Stimulated activated CD8-positive, alpha-beta memory T cell treated with anti-CD3 and anti-CD28 coated beads, Interleukin-2, amount 100 ng/mL, for 48 hours (primary cell): ENCODE measurements around the gene NFIB.

Experiments used
- DNase-seq, 2 donors: peaks; one replicate each; pipeline ENCODE4 v3.0.0-alpha.2; 2020; ENCODE audit warnings: low read depth in 2 of 2

NFIB gene

DNA sequence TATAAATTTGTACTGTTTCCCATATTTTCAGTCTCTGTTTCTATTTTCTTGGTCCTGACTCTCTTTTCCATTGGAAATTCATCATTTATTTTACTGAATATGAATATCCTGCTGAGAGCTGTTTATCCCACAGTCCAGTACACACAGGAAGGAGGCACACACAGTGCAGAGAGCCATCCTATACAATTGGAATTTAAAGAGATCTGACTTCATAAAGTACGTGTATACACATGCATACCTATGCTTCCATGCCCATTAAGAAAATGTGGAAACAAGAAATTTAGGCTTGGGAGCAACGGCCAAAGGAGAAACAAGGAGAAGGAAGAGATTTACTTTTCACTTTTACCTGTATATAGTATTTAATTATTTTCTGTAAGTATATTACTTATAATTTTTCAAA, 99.2 kb downstream of the NFIB start:
- no peak for DNase-seq

DNA sequence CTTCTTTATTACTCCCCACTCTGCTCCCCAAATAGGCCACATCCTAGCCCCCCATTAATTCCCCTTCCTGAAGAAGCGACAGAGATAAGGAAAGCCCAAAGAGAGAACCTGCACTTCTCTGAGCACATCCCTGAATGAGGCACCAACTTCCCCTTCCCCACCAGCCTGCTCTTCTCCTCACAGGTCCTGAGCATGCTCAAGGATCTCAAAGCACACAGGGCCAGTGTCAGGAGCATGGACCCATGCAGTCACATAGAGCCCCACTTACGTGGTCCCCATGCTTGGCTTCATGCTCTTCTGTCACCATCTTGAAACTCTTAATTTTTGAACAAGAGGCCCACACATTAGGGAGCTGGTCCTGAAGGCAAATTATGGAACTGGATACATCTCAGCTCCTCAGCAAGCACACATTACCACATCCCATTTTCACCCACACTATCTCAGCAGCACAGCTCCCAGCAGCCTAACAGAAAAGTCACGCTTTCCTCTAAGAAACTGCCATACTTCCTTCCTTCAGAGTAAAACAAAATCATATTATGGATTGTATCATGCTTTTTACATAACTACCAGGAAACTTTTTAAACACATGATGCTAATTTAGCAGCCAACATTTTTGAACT, 99.8 kb downstream of the NFIB start:
- DNase-seq, result no peak

DNA sequence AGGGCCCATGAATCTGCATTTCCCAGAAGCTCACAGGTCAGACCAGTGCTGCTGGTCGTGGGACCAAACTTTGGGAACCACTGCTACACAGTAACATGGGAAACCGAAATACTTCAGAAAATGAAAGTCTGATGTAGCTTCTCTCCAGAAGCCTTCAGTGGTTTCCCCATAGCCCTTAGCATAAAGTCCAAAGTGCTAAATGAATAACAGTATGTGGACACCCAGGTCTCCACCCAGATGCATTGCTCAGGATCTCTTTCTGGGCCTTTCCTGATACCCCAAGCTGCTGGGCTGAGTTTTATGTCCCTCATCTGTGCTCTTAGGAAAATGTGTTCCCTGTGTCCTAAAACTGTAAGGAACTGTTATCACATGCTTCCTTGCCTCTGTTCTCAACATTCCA, 100.4 kb downstream of the NFIB start:
- DNase-seq, result no peak

DNA sequence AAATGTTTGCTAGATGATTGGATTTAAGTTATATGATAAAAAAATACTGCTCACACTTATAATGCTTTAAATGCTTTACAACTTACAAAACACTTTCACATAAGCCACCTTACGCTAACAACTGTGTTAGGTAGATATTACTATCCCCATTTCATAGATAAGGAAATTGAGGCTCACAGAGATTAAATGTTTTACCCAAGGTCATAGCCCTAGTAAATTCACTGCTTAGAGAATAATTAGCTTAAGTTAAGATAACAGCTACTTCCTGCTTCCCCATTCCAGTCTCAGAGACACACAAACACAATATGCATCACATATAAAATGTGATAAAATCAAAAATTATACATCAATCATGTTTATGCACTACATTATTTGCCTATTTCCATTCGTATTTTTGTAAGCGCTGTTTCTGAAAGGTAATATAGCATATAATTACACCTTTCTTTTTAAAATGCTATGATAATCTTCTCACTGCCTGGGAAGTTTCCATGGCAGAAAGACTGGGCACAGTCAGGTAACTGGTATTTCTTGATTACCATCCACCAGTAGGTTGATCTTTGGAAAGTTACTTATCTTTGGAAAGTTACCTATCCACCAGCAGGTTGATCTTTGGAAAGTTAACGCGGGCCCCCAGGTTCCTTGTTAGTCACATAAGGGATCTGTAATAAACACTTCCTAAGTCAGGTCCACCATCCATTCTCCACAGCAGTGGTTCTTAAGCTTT, 101.1 kb downstream of the NFIB start:
- no peak for DNase-seq

DNA sequence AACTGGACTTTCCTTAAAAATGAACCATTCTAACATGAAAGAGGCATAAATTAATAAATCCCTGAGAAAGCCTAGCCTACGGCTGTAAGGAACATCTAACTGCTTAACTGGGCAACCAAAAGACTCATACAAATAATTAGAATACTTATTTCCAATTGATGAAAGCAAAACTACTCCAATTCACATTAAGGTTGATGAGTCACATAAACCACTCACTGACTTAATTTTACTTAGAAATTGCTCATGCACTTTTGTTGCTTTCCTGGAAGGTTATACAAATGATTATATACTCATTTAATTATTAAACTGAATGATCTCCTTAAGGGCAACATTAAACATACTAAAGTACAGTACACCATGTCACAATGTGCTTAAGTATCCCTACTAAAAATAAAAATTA, 101.9 kb downstream of the NFIB start:
- no peak for DNase-seq

DNA sequence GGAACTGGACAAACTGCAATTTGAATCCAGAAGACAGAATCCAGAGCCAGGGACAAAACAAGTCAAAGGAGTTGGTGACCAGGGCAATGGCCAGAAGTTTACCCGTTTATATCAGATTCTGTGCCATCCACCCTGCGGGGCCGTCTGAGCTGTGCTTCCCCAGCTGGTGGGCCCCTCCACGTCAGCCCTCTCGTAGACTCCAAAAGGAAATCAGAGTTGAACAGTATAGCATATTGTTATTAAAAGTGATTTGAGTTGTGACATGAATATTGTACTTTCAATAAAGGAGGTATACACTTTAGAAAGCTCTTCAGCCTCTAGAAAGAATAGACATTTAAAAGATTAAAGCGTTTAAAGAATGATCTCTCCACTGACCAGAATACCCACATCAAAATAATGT, 102.4 kb downstream of the NFIB start:
- DNase-seq, result no peak

DNA sequence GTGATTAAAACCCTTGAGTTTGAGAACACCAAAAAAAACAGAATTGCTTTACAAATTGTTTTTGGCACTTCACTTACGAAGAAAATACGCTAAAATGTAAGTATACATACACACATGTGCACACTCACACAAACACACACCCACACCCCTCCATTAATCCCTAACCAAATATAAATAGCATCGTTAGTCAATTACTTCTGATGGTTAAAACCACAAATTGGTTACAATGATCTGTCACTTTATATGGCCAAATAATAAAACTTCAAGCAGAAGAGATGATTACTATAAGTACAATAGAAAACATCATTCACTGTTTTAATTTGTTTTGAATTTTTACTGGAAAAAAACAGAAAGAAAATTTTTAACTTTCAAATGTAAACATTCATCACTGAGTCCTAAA, 103.5 kb downstream of the NFIB start:
- no peak for DNase-seq

DNA sequence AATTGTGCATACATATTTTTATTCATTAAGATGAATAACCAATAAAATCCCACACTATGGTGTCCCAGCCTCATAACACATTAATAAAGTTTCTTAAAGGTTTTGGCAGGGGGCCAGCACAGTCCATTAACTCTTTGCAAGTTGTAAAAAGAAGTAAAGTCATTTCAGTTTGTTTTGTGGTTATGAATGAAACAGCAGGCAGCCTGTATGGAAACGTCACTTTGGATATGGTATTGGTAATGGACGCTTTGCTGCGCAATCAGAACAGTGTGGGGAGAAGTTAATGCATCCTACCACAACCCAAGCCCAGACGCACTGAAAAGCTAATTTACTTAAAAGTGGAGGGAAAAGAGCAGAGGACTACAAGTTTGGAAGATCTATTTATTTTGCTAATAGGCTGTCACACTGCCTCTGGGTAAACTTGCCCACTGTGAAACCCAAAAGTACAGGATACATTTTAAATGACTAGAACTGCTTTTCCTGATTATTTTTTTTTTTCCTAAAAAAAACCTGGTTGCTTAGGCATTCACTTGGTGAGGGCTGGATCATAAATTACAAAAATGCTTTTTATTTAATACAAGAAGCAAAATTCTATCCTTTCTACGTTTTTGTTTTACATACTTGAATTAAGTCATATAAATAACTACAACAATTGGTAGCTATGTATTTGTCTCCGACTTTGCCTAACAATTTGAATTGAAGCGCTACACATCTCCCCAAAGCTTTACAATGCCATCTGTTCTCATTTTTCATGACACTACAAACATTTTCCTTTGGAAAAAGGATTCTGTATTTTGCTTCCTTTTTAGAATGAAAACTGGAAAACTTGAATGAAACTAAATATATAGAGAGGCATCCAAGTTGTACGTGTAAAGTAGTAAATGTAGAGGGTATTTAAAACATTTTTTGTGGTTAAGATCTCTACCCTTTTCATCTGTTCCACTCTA, 104.3 kb downstream of the NFIB start:
- DNase-seq, result no peak

DNA sequence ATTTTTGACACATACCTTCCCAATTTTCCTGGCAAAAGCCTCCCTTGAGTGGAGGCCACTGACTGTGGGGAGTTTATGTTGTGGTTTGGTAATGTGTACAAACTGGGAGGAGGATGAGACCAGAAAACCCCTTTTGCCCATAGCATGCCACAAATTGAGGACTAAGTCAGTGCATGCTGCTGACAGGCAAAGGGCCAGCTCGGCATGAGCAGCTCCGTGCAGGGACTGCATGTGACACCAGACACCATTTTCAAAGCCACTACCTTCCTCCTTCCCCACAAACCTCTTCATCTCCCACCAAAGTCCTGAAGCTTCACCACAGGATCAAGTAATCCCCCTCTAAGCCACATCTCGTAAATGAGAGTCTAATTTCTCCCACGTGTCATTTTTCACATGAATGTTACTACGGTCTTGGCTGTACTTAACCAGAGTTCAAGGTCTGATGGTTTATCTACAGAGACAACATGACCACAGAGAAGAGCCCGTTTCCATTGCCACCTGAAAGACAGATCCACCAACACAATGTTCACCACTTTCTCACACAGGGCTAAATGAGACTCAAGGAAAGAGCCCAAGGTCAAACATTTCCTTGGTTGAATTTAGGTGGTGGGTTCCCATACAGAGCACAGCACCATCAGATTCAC, 106.5 kb downstream of the NFIB start:
- DNase-seq, result no peak

DNA sequence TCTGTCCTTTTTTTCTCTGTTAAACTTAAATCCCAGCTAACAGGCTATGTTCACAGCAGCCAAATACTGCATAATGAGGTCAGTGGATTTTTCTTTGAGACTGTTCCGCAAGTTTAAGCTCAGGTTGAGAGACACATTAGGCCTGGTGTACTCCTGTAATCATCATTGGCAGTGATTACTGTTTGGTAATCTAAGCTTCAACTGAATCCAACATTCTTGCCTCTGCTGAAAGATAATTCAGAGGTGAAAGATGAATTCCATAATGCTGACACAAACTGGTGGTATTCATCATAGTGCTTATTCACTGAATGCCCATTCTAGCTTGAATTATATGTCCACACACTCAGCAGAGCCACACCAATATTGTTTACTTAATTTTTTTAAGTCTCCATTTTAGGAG, 108.5 kb downstream of the NFIB start:
- DNase-seq, result no peak

DNA sequence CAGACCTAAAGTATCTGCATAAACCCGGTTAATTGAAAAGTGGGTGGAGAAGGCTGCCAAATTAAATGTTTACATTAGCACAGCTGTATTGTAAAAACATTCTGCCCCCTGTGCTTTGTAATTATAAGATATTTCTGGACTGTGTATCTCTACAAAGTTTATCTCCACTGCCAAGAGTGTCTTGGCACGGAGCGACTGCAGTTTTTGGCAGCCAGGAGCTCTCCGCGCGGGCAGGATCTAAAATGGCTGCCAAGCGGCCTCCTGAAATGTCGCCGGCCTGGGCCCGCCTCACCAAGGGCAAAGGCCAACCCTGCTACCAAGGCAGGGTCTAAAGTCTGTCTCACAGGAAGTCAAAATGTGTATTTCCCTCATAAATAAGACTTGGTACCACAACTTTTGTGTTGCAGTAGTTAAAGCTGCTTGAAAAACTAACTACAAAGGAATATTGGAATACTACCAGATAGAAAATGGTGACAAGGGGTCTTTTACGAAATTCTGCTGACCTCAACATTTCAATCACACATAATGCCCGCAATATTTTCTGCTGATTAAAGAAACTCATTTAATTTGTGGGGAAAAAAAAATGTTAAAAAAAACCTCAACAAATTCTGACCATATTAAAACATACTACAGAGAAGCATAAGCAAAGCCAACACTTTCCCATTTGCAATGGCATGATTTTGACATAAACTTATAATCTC, 110.4 kb downstream of the NFIB start:
- no peak for DNase-seq

DNA sequence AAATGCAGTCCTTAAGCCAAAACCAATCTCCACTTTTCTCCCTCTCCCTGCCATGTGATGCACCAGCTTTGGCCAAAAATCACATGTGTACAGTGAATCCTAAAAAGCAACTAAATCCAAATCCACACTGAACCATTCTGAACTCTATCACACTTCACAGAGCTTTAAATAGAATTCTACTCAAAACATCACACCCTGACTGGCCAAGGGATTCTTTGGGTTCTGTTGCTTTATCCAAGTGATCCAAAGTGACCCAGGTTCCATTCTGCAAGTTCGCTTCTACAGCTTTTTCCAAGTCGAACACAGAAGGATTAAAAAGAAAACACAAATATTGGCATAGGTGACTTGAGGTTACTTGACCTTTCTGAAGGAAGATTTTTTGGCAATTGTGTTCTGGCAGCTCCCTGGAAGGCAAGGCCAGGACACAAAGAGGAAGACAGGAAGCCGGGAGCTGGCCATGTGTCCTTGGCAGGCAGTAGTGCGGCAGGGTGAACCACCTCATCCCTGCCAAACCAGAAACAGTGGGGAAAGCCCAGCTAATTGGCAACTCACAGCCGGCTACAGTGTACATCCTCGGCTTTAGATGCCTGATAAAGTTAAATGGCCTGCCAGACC, 115.0 kb downstream of the NFIB start:
- no peak for DNase-seq

DNA sequence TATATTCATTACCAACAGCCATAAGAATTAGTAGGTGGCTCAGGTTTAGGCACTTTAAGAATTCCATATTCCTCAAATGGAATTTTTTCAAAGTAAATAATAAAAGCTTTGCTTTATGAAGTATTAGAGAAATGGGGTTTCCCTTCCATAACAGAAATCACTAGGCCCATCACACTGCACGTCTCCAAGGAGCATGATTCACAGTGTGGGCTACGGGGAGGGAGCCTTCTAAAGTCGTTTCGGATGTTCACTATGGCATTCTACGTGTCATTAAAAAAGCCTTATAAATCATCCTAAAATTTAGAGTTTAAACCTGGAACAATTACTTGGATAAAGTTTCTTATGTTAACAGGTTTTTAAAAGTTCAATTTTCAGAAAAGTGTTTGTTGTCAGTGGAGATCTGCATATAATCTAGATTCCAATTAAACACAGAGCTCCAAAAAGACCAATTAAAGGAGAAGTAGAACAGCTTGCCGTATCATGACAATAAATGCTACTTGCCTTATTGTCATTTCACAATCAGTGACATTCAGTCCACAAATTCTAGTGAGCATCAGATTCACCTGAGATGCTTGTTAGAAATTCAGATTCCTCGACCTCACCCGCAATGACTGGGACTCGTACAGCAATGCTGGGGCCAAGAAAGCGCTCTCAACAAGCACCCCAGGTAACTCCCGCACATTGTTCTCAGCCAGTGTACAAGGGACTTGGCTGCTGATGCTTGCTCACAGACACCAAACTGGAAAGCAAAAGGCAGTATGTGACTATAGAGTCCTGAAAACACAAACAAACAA, 115.7 kb downstream of the NFIB start:
- no peak for DNase-seq

DNA sequence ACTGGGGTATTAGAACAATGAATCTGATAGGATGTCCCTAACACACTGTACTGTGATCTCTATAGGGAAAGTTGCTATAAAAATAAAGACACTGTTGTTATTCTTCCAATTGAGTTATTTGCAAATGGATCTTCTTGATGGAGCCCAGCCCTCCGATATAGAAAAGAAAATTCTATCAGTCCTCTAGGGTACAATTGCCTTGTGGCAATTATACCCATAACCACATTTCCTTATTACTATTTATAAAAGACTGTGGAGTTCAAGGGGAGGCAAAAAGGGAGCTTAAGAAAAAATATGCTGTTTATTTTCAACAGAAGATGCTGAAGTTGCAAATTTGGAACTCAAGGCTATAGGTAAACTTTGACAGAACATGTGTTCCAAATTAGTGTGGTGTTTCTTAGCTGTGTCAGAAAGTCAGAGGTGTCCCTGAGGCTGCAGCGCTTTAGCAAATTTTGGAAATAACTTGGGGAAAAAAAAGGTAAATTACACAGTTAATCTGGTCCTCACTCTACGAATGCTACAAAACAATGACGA, 116.5 kb downstream of the NFIB start:
- DNase-seq, result no peak

DNA sequence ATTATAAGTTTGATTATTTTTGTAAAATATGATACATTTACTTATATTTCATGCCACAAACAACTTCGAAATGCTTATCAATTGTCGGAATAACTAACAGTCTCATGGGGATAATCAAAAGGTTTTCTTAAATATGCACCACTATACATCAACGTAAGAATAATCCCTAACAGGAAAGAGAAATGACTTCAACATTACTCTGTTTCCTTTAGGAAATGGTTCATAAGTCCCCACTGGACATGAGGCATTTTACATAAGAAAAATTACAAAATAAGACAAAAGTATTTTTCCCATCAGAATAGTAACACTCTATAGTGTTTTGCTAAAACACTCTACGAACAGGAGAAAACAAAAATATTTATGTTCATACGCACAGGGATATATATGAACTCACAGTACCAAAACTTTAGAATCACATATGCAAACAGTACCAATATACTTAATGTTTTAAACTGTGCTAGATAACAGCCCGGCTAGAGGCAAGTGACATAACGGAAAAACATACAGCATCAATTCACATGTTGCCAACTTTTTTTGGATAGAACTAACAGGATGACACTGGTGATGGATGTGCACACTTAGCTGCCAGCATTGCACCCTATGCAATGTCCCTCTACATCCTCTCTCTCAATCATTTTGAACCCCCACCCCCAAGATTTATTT, 120.5 kb downstream of the NFIB start:
- no peak for DNase-seq

DNA sequence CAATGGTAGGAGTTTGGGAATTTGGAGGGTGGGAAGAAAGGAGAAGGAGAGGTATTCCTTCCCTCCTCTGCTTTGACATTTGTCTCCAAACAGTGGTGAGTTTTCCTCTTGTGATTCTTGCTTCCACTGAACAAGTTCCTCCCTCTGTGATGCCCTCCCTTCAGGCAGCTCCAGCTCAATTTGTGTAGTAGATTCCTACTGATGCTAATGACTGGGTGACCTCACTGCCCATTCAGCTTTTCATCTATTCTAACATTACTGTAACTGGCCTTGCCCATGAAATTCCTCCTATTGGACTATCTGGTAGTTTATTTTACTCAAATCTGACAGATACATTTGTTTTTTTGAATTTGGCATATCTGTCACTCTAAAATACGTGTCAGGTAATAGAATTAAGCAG, 121.4 kb downstream of the NFIB start:
- no peak for DNase-seq

DNA sequence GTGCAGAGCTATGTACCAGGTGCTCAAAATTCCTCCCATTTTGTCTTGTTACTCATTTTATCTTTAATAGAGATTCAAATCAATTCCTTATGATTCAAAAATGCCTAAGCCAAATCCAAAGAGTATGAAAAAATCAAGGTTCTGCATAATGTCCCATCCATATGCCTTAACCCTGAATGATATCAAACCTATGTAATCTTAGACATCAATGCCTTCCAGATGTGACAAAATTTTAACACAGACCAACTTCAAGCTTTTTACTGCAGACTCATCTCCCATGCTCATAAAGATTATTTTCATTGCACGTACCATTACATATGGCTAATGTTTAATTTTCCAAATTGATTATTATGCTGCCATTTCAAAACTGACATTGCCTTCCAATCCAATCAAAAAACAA, 122.4 kb downstream of the NFIB start:
- DNase-seq, result no peak

DNA sequence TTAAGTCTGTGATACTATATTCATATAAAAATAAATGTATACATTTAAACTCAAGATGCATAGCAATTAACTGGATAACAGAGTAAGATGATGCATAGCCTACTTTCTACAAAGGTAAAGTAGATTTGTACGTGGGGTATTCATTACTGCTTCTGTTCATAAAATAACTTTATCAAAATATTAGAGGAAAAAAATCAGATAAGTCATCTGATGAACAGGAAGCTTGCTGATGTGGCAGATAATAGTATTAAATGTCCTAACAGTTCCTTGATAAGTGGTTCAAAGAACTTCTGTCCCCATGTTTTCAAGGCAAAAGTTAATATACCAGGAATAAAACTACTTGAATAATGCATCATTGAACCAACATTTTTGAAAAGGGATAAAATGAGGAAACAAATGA, 123.7 kb downstream of the NFIB start:
- no peak for DNase-seq

DNA sequence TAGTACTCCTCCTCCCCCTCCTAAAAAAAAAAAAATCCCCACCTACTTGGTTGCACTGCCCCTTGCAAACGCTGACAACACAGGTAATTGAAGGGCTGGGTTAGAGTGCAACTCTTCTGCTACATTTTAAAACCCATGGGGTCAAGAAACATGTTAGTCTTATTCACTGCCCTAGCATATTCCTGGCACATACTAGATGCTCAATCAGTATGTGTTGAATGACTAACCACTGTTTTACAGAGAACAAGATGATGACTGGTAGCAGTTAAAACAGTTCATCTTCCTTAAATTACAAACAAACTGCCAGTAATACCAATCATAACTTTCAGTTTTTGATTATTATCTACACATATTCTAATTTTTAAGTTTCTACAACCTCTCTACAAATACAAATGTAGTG, 124.4 kb downstream of the NFIB start:
- DNase-seq, result no peak

DNA sequence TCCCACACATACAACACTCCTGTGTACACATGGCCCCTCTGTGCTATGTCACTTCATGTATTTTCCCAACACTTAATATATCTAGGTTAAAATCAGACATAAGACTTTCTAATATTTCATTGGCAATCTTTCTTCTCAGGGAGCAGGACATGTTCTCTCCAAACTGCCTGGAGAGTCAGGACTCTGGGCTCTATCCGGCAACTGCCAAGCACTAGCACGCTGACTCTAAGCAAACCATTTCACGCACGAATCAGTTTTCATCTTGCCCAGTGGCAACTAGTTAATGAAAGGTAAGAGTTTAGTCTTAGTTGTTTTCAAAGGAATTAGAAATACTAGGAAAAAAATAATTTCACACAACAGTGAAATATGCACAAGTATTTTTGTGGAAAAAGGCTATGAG, 124.8 kb downstream of the NFIB start:
- no peak for DNase-seq
